Trophoblast cell (in vitro differentiated cells and primary cell): ENCODE measurements around the gene SNX20.
A peak's percentile ranks its signal among the peaks of the same experiment; 100 is the strongest.

ENCODE experiments used
- DNase-seq, 2 donors: peaks; one replicate each; pipeline ENCODE4 v3.0.0-alpha.2; 2016
- H2AFZ ChIP-seq: 2 replicates; pipeline ENCODE4 v1.6.1; 2013; ENCODE audit warnings: low read length, moderate library complexity, mild to moderate bottlenecking; ENCODE audit not compliant: insufficient read depth, poor library complexity
- H2AK5ac ChIP-seq: 2 replicates; pipeline ENCODE4 v1.6.1; 2013; ENCODE audit warnings: mild to moderate bottlenecking, low read length
- H2BK120ac ChIP-seq: 2 replicates; pipeline ENCODE4 v1.6.1; 2013; ENCODE audit warnings: low read length, mild to moderate bottlenecking, moderate library complexity; ENCODE audit not compliant: insufficient read depth, poor library complexity
- H2BK12ac ChIP-seq: 2 replicates; pipeline ENCODE4 v1.6.1; 2013; ENCODE audit warnings: mild to moderate bottlenecking, low read length, moderate library complexity
- H2BK5ac ChIP-seq: 2 replicates; pipeline ENCODE4 v1.6.1; 2013; ENCODE audit warnings: low read length, low read depth, moderate library complexity, mild to moderate bottlenecking; ENCODE audit not compliant: poor library complexity
- H3K14ac ChIP-seq: 2 replicates; pipeline ENCODE4 v1.6.1; 2013; ENCODE audit warnings: mild to moderate bottlenecking, low read length
- H3K18ac ChIP-seq: 2 replicates; pipeline ENCODE4 v1.6.1; 2013; ENCODE audit warnings: mild to moderate bottlenecking, low read length
- H3K23ac ChIP-seq: 2 replicates; pipeline ENCODE4 v1.6.1; 2013; ENCODE audit warnings: low read length
- H3K27ac ChIP-seq: 2 replicates; pipeline ENCODE4 v1.5.1; 2013; ENCODE audit warnings: low read depth, mild to moderate bottlenecking, inconsistent platforms, low read length, moderate library complexity
- H3K27me3 ChIP-seq: 2 replicates; pipeline ENCODE4 v1.6.1; 2013; ENCODE audit warnings: inconsistent platforms, mild to moderate bottlenecking, low read length, moderate library complexity; ENCODE audit not compliant: insufficient read depth
- H3K36me3 ChIP-seq, 2 experiments: 1 replicate in 1 of 2; 2 replicates in 1 of 2; pipeline ENCODE4 v1.6.1; 2013; ENCODE audit warnings: low read length in 2 of 2, mild to moderate bottlenecking in 2 of 2, moderate library complexity in 1 of 2; ENCODE audit not compliant: insufficient read depth in 2 of 2, control insufficient read depth in 1 of 2
- H3K4ac ChIP-seq: 2 replicates; pipeline ENCODE4 v1.6.1; 2013; ENCODE audit warnings: low read depth, mild to moderate bottlenecking, low read length, moderate library complexity
- H3K4me1 ChIP-seq, 2 experiments: 1 replicate in 1 of 2; 2 replicates in 1 of 2; pipeline ENCODE4 v1.6.1; 2013; ENCODE audit warnings: low read length in 2 of 2, mild to moderate bottlenecking in 2 of 2, moderate library complexity in 1 of 2; ENCODE audit not compliant: insufficient read depth in 2 of 2, control insufficient read depth in 1 of 2
- H3K4me2 ChIP-seq: 2 replicates; pipeline ENCODE4 v1.6.1; 2013; ENCODE audit warnings: inconsistent platforms, mild to moderate bottlenecking, low read length, moderate library complexity
- H3K4me3 ChIP-seq: 2 replicates; pipeline ENCODE4 v1.5.1; 2013; ENCODE audit warnings: mild to moderate bottlenecking, low read depth, low read length, inconsistent platforms
- H3K79me1 ChIP-seq: one replicate; pipeline ENCODE4 v1.6.1; 2013; ENCODE audit warnings: low read length
- H3K79me2 ChIP-seq: 2 replicates; pipeline ENCODE4 v1.6.1; 2013; ENCODE audit warnings: low read length, mild to moderate bottlenecking; ENCODE audit not compliant: control insufficient read depth, insufficient read depth, poor library complexity
- H3K9ac ChIP-seq: 2 replicates; pipeline ENCODE4 v1.6.1; 2013; ENCODE audit warnings: mild to moderate bottlenecking, low read length
- H3K9me3 ChIP-seq: 2 replicates; pipeline ENCODE4 v1.6.1; 2013; ENCODE audit warnings: low read depth, mild to moderate bottlenecking, control low read depth, inconsistent platforms, low read length; ENCODE audit not compliant: insufficient read depth
- H4K12ac ChIP-seq: 2 replicates; pipeline ENCODE4 v1.6.1; 2013; ENCODE audit warnings: low read depth, mild to moderate bottlenecking, low read length, moderate library complexity
- H4K8ac ChIP-seq: 2 replicates; pipeline ENCODE4 v1.6.1; 2013; ENCODE audit warnings: low read depth, mild to moderate bottlenecking, low read length, moderate library complexity
- H4K91ac ChIP-seq: one replicate; pipeline ENCODE4 v1.6.1; 2013; ENCODE audit warnings: low read depth, mild to moderate bottlenecking, low read length, moderate library complexity
- WGBS: extraction: QIAGEN DNeasy Blood & Tissue Kit; methylation state at CpG from one replicate; pipeline ENCODE4 v1.1.7; 2013; ENCODE audit warnings: missing lambda C conversion rate; ENCODE audit not compliant: insufficient read length, insufficient coverage; ENCODE audit errors: extremely low coverage; 5-methylcytosine and 5-hydroxymethylcytosine counted together

The SNX20 gene

DNA sequence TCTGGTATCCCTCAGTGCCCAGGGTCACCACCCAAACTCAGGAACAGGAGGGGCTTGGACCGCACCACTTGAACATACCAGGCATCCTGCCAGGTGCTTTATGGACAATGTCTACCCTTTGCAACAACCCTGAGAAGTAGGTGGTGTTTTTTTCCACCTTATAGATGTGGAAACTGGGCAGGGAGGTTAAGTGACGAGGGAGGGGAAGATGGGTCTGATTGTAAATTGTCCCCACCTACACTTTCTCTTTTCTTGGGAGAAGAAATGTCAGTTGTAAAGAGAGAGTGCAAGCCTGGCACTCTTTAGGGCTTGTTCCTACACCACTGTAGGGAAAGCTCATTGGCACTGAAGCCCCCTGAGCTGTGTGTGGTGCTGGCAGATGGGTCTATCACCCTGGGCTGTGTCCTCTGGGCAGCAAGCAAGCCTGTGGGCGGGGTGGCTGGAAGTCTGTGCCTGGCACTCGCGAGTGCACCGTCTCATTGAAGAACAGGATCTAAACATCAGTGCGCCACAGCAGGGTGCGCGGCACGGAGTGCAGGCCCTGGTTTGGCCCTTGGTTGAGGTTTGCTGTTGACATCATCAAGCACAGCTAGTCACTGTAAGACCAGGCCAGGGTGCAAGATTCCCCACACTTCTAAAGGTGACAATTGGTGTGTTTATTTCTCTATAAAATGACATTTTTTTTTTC lies 27.4 kb upstream of the SNX20 start:
- Histone ChIP-seq H3K79me2 (no peaks in the 10 kb centered on the region), H2AK5ac (no peak overlapping the region), H3K9me3 (peaks cover 6% of the 10 kb centered on the region), H3K4me1 (peaks cover 0 to 2% of the 10 kb centered on the region in 2 experiments), H2AFZ (no peak overlapping the region), H2BK12ac (no peak overlapping the region), H4K91ac (no peak overlapping the region), H3K4ac (no peak overlapping the region), H3K14ac (no peak overlapping the region), H4K8ac (no peak overlapping the region), H3K23ac (peak overlapping the region; percentile 61), H3K36me3 (no peaks in the 10 kb centered on the region), H2BK5ac (no peak overlapping the region), H2BK120ac (no peak overlapping the region), H3K9ac (no peak overlapping the region), H3K27ac (no peak overlapping the region), H3K18ac (no peak overlapping the region), H3K79me1 (no peaks in the 10 kb centered on the region), H4K12ac (no peak overlapping the region), H3K4me2 (no peak overlapping the region), H3K4me3 (peak overlapping the region; percentile 23), H3K27me3 (no peaks in the 10 kb centered on the region)
- WGBS, result no CpG with 5 or more reads among the region's 10 CpGs
- no peak for DNase-seq

DNA sequence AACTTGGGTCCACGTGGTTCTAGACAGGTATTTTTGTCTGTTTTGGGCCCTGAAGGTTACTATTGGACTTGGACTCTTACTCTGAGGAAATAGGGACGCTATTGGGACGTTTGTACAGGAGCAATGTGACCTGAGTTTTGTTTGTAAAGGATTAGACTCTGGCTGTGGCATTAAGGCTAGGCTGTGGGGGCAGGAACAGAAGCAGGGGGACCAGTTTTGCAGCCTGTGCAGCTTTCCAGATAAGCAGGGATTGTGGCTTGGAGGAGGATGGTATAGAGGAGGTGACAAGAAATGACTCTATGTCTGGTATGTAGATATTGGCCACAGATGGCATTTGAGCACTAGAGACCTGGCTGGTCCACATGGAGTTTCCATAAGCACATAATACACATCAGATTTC lies 25.1 kb upstream of the SNX20 start:
- H3K4me1 ChIP-seq, result peaks cover 0 to 2% of the 10 kb centered on the region in 2 experiments

DNA sequence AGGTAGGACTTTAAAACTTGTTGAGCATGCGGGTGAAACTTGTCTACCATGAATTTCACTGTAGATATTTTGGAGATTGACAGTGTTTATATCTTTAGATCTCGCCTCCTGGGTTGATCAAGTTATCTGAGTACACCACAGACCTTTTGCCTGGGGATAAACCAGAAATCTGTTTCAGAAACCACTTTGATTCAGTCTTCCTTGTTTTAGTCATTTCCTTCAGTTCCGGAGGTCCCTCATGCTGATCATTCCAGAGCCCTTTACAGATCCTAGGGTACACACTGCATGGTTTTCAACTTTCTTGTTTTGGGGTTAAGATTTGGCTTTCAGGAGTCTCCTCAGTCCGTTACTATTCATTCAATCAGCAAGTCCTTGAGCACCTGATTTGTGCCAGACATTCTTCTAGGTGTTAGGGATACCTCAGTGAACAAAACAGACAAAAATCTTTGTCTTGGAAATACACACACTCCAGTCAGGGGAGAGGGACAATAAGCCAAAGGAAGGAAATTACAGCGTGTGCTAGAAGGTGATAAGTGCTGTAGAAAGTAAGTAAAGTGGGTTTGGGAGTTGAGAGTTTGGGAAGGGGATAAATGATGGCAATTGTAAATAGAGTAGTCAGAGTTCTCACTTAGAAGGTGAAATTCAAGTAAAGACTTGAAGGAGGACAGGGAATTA lies 24.5 kb upstream of the SNX20 start:
- Histone ChIP-seq H3K14ac (no peak overlapping the region), H3K4me1 (peaks cover 0 to 2% of the 10 kb centered on the region in 2 experiments)

More for the DNA sequence above, 25.1 kb upstream of the SNX20 start:
- H2BK5ac ChIP-seq, result no peak overlapping the region
- no peak overlapping the region for H3K4ac ChIP-seq
- no peak overlapping the region for H3K9ac ChIP-seq
- H2AK5ac ChIP-seq, result no peak overlapping the region
- H4K8ac ChIP-seq, result no peak overlapping the region
- no peak overlapping the region for H3K4me3 ChIP-seq
- H3K27ac ChIP-seq, result no peak overlapping the region
- no peak overlapping the region for H3K23ac ChIP-seq
- no CpG with 5 or more reads among the region's 3 CpGs for WGBS
- peaks cover 6% of the 10 kb centered on the region for H3K9me3 ChIP-seq
- no peaks in the 10 kb centered on the region for H3K79me2 ChIP-seq
- no peaks in the 10 kb centered on the region for H3K79me1 ChIP-seq
- H3K4me2 ChIP-seq, result no peak overlapping the region
- H3K27me3 ChIP-seq, result no peaks in the 10 kb centered on the region
- H3K36me3 ChIP-seq, result no peaks in the 10 kb centered on the region
- no peak overlapping the region for H2AFZ ChIP-seq
- no peak overlapping the region for H4K12ac ChIP-seq
- H3K14ac ChIP-seq, result no peak overlapping the region
- H3K18ac ChIP-seq, result no peak overlapping the region
- H4K91ac ChIP-seq, result no peak overlapping the region
- H2BK12ac ChIP-seq, result no peak overlapping the region
- no peak overlapping the region for H2BK120ac ChIP-seq
- no peak for DNase-seq

DNA sequence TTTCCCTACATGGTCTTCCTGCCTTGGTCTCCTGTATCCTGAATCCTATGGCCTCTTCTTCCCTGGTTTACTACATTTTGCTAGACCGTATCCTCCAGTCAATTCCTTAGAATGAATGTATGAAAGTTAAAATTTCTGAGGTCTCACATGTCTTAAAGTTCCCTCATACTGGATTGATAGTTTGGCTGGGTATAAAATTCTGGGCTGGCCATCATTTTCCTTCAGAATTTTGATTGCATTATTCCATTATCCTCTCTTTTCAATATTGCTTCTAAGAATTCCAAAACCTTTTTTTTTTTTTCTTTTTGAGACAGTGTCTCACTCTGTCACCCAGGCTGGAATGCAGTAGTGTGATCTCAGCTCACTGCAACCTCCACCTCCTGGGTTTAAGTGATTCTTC lies 23.1 kb upstream of the SNX20 start:
- H3K79me2 ChIP-seq, result no peaks in the 10 kb centered on the region
- no CpG with 5 or more reads among the region's 1 CpG for WGBS

More for the DNA sequence above, 24.5 kb upstream of the SNX20 start:
- Histone ChIP-seq H3K4me2 (no peak overlapping the region), H3K9ac (no peak overlapping the region), H3K4me3 (no peak overlapping the region), H3K9me3 (peaks cover 4% of the 10 kb centered on the region), H3K4ac (no peak overlapping the region), H3K27ac (no peak overlapping the region), H2BK12ac (no peak overlapping the region), H3K27me3 (no peaks in the 10 kb centered on the region), H3K79me1 (no peaks in the 10 kb centered on the region), H4K12ac (no peak overlapping the region), H4K91ac (no peak overlapping the region), H4K8ac (no peak overlapping the region), H3K36me3 (no peaks in the 10 kb centered on the region), H2BK5ac (no peak overlapping the region), H2AK5ac (no peak overlapping the region), H3K18ac (no peak overlapping the region), H3K79me2 (no peaks in the 10 kb centered on the region), H2BK120ac (no peak overlapping the region), H3K23ac (no peak overlapping the region), H2AFZ (no peak overlapping the region)
- WGBS, result 100% methylated on average over 1 of the region's 5 CpGs
- DNase-seq, result peak in 1 of 2 donors; percentile 24

More for the DNA sequence above, 23.1 kb upstream of the SNX20 start:
- H3K14ac ChIP-seq, result no peak overlapping the region
- H2BK5ac ChIP-seq, result no peak overlapping the region
- no peak overlapping the region for H3K9ac ChIP-seq
- no peak overlapping the region for H3K18ac ChIP-seq
- H3K4ac ChIP-seq, result no peak overlapping the region
- H3K36me3 ChIP-seq, result no peaks in the 10 kb centered on the region
- H4K8ac ChIP-seq, result no peak overlapping the region
- H3K79me1 ChIP-seq, result no peaks in the 10 kb centered on the region
- no peak overlapping the region for H4K91ac ChIP-seq
- no peak overlapping the region for H2BK120ac ChIP-seq
- no peak overlapping the region for H3K23ac ChIP-seq
- no peak overlapping the region for H2AK5ac ChIP-seq
- peaks cover 4% of the 10 kb centered on the region for H3K9me3 ChIP-seq
- no peak overlapping the region for H2AFZ ChIP-seq
- DNase-seq, result no peak
- H4K12ac ChIP-seq, result no peak overlapping the region
- no peaks in the 10 kb centered on the region for H3K27me3 ChIP-seq
- no peak overlapping the region for H3K27ac ChIP-seq
- no peak overlapping the region for H3K4me2 ChIP-seq
- H3K4me1 ChIP-seq, result peaks cover 0 to 2% of the 10 kb centered on the region in 2 experiments
- no peak overlapping the region for H2BK12ac ChIP-seq
- no peak overlapping the region for H3K4me3 ChIP-seq
